B cell (primary cell): ENCODE results near the gene SENP1. TPM values are rescaled to one million over a fixed set of nuclear protein-coding genes. Genes with fewer than 3 reads are reported as not detected.

ENCODE experiments used
- ATAC-seq: fragments of 200-7000 bp; cut with Tn5 transposase; one replicate; pipeline ENCODE4 v1.10.0; 2021; ENCODE audit warnings: low read depth, mild to moderate bottlenecking, moderate number of reproducible peaks, moderate library complexity
- CTCF ChIA-PET: fragments of 350-600 bp; sonication (Branson Sonifier 250); formaldehyde crosslinking; loops from one replicate; lab custom pipeline; 2021; ENCODE audit warnings: antibody characterized with exemption, inconsistent platforms; lab: Charles Lee
- POLR2A ChIA-PET: fragments of 350-600 bp; sonication (Branson Sonifier 250); formaldehyde crosslinking; loops from one replicate; lab custom pipeline; 2021; ENCODE audit warnings: antibody characterized with exemption; lab: Charles Lee
- DNase-seq: peaks from one replicate; pipeline ENCODE4 v3.0.0; 2013
- H2AFZ ChIP-seq: 2 replicates; pipeline ENCODE4 v1.6.1; 2012; ENCODE audit warnings: mild to moderate bottlenecking, low read depth, low read length; ENCODE audit not compliant: insufficient read depth, poor library complexity, severe bottlenecking
- H3K27ac ChIP-seq, 2 donors: 1 replicate in 1 of 2; 2 replicates in 1 of 2; pipeline ENCODE4 v1.5.1; 2012 to 2013; ENCODE audit warnings: low read length in 2 of 2, mild to moderate bottlenecking in 2 of 2, moderate library complexity in 1 of 2
- H3K27me3 ChIP-seq, 4 experiments: fragments of 200-600 bp in 1 of 4; sonication (generic) in 1 of 4; replicated peaks in 1 of 4; 1 replicate in 2 of 4; 2 replicates in 2 of 4; pipeline versions ENCODE4 v1.6.1 to v1.7.0; 2013 to 2016; ENCODE audit warnings: low read length in 3 of 4, mild to moderate bottlenecking in 2 of 4, mixed read lengths in 1 of 4, moderate library complexity in 1 of 4; ENCODE audit not compliant: insufficient read depth in 4 of 4, control insufficient read depth in 3 of 4; ENCODE audit errors: control extremely low read depth in 1 of 4
- H3K36me3 ChIP-seq, 2 experiments: replicated peaks in 1 of 2; 1 replicate in 1 of 2; 2 replicates in 1 of 2; pipeline versions ENCODE4 v1.6.1 to v1.7.1; 2013; ENCODE audit warnings: low read length in 1 of 2; ENCODE audit not compliant: insufficient read depth in 2 of 2, control insufficient read depth in 1 of 2; ENCODE audit errors: control extremely low read depth in 1 of 2, extremely low read depth in 1 of 2
- H3K4me1 ChIP-seq, 2 donors: fragments of 200-600 bp in 1 of 2; sonication (generic) in 1 of 2; 1 replicate in 1 of 2; 2 replicates in 1 of 2; pipeline versions ENCODE4 v1.5.1 to v1.6.1; 2013 to 2017; ENCODE audit warnings: low read length in 2 of 2; ENCODE audit not compliant: control insufficient read depth in 2 of 2, insufficient read depth in 2 of 2
- H3K4me2 ChIP-seq: replicated peaks from 2 replicates; pipeline ENCODE3; 2012; ENCODE audit warnings: mild to moderate bottlenecking, low read depth, low read length; ENCODE audit not compliant: poor library complexity, severe bottlenecking
- H3K4me3 ChIP-seq, 5 experiments: fragments of 200-600 bp in 1 of 5; sonication (generic) in 1 of 5; 1 replicate in 3 of 5; 2 replicates in 2 of 5; pipeline versions ENCODE4 v1.5.1 to v1.7.0; 2011 to 2016; ENCODE audit warnings: low read length in 4 of 5, mild to moderate bottlenecking in 4 of 5, low read depth in 2 of 5, control low read depth in 1 of 5, moderate library complexity in 1 of 5; ENCODE audit not compliant: insufficient read depth in 1 of 5; ENCODE audit errors: control extremely low read depth in 1 of 5, extremely low read depth in 1 of 5
- H3K79me2 ChIP-seq: fragments of 200-600 bp; sonication (generic); one replicate; pipeline ENCODE4 v1.6.0; 2016; ENCODE audit warnings: low read length; ENCODE audit not compliant: control insufficient read depth, insufficient read depth
- H3K9ac ChIP-seq: fragments of 200-600 bp; sonication (generic); 2 replicates; pipeline ENCODE4 v1.6.1; 2017; ENCODE audit warnings: mild to moderate bottlenecking, low read length, moderate library complexity
- H3K9me3 ChIP-seq, 3 donors: one replicate each; pipeline versions ENCODE4 v1.6.1 to v1.7.1; 2013; ENCODE audit warnings: low read length in 2 of 3; ENCODE audit not compliant: control insufficient read depth in 2 of 3, insufficient read depth in 1 of 3; ENCODE audit errors: control extremely low read depth in 1 of 3
- H4K20me1 ChIP-seq: 2 replicates; pipeline ENCODE4 v1.6.0; 2012; ENCODE audit warnings: mild to moderate bottlenecking, low read length; ENCODE audit not compliant: insufficient read depth, control insufficient read depth, poor library complexity, severe bottlenecking
- H3K27ac Mint-ChIP-seq: one replicate; pipeline ENCODE4 v1.8.0; 2021; ENCODE audit warnings: mixed read lengths
- H3K27me3 Mint-ChIP-seq: one replicate; pipeline ENCODE4 v1.8.0; 2021; ENCODE audit warnings: mixed read lengths
- H3K4me1 Mint-ChIP-seq: one replicate; pipeline ENCODE4 v1.8.0; 2021; ENCODE audit warnings: mixed read lengths
- H3K4me3 Mint-ChIP-seq: one replicate; pipeline ENCODE4 v1.8.0; 2021; ENCODE audit warnings: mixed read lengths
- H3K9me3 Mint-ChIP-seq: one replicate; pipeline ENCODE4 v1.8.0; 2022; ENCODE audit warnings: mixed read lengths; ENCODE audit not compliant: insufficient read depth
- EZH2 ChIP-seq: IDR thresholded peaks from 2 replicates; pipeline ENCODE4 v1.6.1; 2012; ENCODE audit warnings: borderline replicate concordance, low read depth, mild to moderate bottlenecking, moderate library complexity, low read length; ENCODE audit not compliant: insufficient read depth, poor library complexity, severe bottlenecking
- WGBS: methylation state at CpG from one replicate; pipeline ENCODE4 v1.1.5; 2013; ENCODE audit warnings: missing lambda C conversion rate; ENCODE audit not compliant: insufficient coverage; 5-methylcytosine and 5-hydroxymethylcytosine counted together
- intact Hi-C: fragments of 100-400 bp; cut with micrococcal nuclease; formaldehyde crosslinking; loops from one replicate; pipeline ENCODE4 v1.10.0; 2022
- polyA plus RNA-seq: library from polyadenylated mRNA; depleted of rRNA; stranded (reverse); fragments of >200 nt; gene quantifications from 2 replicates; pipeline ENCODE4 v1.2.3, GENCODE V29; 2012
- total RNA-seq, 2 donors: library from RNA; stranded (reverse); fragments of 120-200 nt in 1 of 2; gene quantifications; 1 replicate in 1 of 2; 2 replicates in 1 of 2; pipeline versions ENCODE4 v1.2.3 to v1.2.4, GENCODE V29; 2013 to 2022
- TF ChIP-seq, protein P1 (sequence below): fragments of 200-600 bp; IDR thresholded peaks from one replicate; pipeline ENCODE4 v1.8.0; 2022; ENCODE audit warnings: antibody characterized with exemption, mild to moderate bottlenecking

Gene SENP1
- total and polyA plus RNA-seq, 2 donors (not counting 1 experiment from before 2014, with no cell fraction given), result 7.3 to 44.8 TPM

- CTCF ChIA-PET, result interaction anchor here (1.3 kb wide), 1 partner anchor 11 kb away, joined by 3 read pairs; no protein-coding TSS in a partner anchor
- WGBS, result no CpG with 5 or more reads among the region's 1 CpG
- ATAC-seq (no peak), DNase-seq (no peak)
- no peak overlapping the region for H3K27ac ChIP-seq
- intact Hi-C loops, result no loop called here
- POLR2A ChIA-PET, result no interaction called here
- no peaks in the 10 kb centered on the region for H3K4me1 ChIP-seq
- Mint-ChIP-seq H3K27ac (no peak overlapping the region), H3K9me3 (no peaks in the 10 kb centered on the region), H3K4me1 (peaks cover 6% of the 10 kb centered on the region), H3K27me3 (no peaks in the 10 kb centered on the region), H3K4me3 (no peak overlapping the region)
- no peaks in the 10 kb centered on the region for H3K9me3 ChIP-seq
- TF ChIP-seq, protein P1, sequence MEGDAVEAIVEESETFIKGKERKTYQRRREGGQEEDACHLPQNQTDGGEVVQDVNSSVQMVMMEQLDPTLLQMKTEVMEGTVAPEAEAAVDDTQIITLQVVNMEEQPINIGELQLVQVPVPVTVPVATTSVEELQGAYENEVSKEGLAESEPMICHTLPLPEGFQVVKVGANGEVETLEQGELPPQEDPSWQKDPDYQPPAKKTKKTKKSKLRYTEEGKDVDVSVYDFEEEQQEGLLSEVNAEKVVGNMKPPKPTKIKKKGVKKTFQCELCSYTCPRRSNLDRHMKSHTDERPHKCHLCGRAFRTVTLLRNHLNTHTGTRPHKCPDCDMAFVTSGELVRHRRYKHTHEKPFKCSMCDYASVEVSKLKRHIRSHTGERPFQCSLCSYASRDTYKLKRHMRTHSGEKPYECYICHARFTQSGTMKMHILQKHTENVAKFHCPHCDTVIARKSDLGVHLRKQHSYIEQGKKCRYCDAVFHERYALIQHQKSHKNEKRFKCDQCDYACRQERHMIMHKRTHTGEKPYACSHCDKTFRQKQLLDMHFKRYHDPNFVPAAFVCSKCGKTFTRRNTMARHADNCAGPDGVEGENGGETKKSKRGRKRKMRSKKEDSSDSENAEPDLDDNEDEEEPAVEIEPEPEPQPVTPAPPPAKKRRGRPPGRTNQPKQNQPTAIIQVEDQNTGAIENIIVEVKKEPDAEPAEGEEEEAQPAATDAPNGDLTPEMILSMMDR, result no peak
- TF ChIP-seq EZH2, result no peak
- no peaks in the 10 kb centered on the region for H3K27me3 ChIP-seq
- H3K4me2 ChIP-seq, result no peak overlapping the region
- H3K9ac ChIP-seq, result no peak overlapping the region
- H3K4me3 ChIP-seq, result no peak overlapping the region
- H3K36me3 ChIP-seq, result peaks cover 3 to 60% of the 10 kb centered on the region in 2 experiments
- no peaks in the 10 kb centered on the region for H4K20me1 ChIP-seq
- H3K79me2 ChIP-seq, result peaks cover 5% of the 10 kb centered on the region
- no peak overlapping the region for H2AFZ ChIP-seq
These were observed 13.3 kb downstream of the SENP1 start for GRCh38 chr12:48092611-48093010.

DNA sequence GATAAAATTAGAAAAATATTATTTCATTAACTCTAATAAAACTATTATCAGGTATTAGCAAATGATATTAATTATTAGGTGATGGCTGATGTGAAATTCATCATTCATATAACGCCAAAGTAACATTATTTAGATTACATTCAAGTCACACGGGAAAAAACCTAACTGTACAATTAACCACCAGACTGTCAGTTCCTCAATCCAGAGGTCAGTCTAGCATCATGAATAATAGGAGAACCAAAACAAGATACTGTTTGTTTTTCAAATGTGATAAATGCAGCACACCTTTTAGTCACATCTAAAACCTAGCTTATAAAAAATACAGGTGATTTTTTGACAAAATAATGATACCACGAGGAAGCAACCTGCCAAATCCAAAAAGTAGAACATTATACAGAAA is 19.6 kb downstream of the SENP1 start:
- intact Hi-C loops, result no loop called here
- Mint-ChIP-seq H3K27ac (no peak overlapping the region), H3K4me1 (peaks cover 11% of the 10 kb centered on the region), H3K9me3 (no peaks in the 10 kb centered on the region), H3K4me3 (no peak overlapping the region), H3K27me3 (no peaks in the 10 kb centered on the region)
- H2AFZ ChIP-seq, result no peak overlapping the region
- no peak overlapping the region for H3K9ac ChIP-seq
- 80% methylated on average over 1 of the region's 3 CpGs for WGBS
- no peaks in the 10 kb centered on the region for H3K9me3 ChIP-seq
- POLR2A ChIA-PET, result no interaction called here
- no peak overlapping the region for H3K4me3 ChIP-seq
- H3K4me1 ChIP-seq, result peaks cover 0 to 9% of the 10 kb centered on the region in 2 donors
- CTCF ChIA-PET, result interaction anchor here (0.7 to 3.4 kb wide), 4 partner anchors 79 to 532 kb away, joined by 3 to 28 read pairs (median 10); no protein-coding TSS in a partner anchor
- H3K27me3 ChIP-seq, result no peaks in the 10 kb centered on the region
- H3K79me2 ChIP-seq, result no peaks in the 10 kb centered on the region
- no peak overlapping the region for H3K27ac ChIP-seq
- TF ChIP-seq, protein P1, result no peak
- TF ChIP-seq EZH2, result no peak
- H4K20me1 ChIP-seq, result no peaks in the 10 kb centered on the region
- no peak for ATAC-seq
- H3K4me2 ChIP-seq, result no peak overlapping the region
- H3K36me3 ChIP-seq, result peaks cover 0 to 53% of the 10 kb centered on the region in 2 experiments
- no peak for DNase-seq
